GM23248 (cell line): ENCODE data around the gene OR4D9.
"Not testable (repeated sequence)": the region's sequence is repeated elsewhere in the genome, so short reads cannot be mapped to it uniquely, and the experiment has no call there.

Experiments used
- EZH2 ChIP-seq: fragments of 200-600 bp; sonication (generic); IDR thresholded peaks from 2 replicates; pipeline ENCODE4 v1.6.1; 2018; ENCODE audit warnings: antibody characterized with exemption, mild to moderate bottlenecking; ENCODE audit not compliant: insufficient read depth, poor library complexity, severe bottlenecking
- EZH2phosphoT487 ChIP-seq: fragments of 200-600 bp; sonication (generic); IDR thresholded peaks from 2 replicates; pipeline ENCODE4 v1.6.1; 2018; ENCODE audit warnings: antibody characterized with exemption, moderate library complexity, mild to moderate bottlenecking, low read depth; ENCODE audit not compliant: insufficient read depth

DNA sequence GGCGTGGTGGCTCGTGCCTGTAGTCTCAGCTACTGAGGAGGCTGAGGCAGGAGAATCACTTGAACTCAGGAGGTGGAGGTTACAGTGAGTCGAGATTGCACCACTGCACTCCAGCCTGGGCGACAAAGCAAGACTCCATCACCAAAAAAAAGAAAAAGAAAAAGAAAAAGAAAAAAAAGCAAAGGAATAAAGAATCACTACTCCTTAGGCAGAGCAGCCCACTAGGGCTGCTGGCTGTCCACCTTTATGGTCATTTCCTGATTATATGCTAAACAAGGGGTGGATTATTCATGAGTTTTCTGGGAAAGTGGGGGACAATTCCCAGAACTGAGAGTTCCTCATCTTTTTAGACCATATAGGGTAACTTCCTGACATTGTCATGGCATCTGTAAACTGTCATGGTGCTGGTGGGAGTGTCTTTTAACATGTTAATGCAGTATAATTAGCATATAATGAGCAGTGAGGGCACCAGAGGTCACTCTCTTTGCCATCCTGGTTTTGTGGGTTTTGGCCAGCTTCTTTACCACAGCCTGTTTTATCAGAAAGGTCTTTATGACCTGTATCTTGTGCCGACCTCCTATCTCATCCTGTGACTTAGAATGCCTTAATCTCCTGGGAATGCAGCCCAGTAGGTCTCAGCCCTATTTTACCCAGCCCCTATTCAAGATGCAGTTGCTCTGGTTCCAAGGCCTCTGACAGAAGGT lies 36.4 kb downstream of the OR4D9 start:
- not testable (repeated sequence) for TF ChIP-seq EZH2, EZH2phosphoT487
